ENCODE data around the gene LURAP1L. TPM values are rescaled to one million over a fixed set of nuclear protein-coding genes. Genes with fewer than 3 reads are reported as not detected.

LURAP1L gene
- total RNA-seq, 4 donors from 2014 or later, result 1.5 to 15.6 (median 9.4) TPM

GRCh38 chr9:12765088-12765798 lies 9.6 kb upstream of the LURAP1L start:
- no peak for DNase-seq
- TF ChIP-seq POLR2A (IDR thresholded peaks at IDR 0.05) (no peak), CTCF (IDR thresholded peaks at IDR 0.05) (no peak)
- no peaks in the 10 kb centered on the region for H3K4me1 ChIP-seq
- H3K4me3 ChIP-seq, result no peak overlapping the region
- no peaks in the 10 kb centered on the region for H3K36me3 ChIP-seq
- no peaks in the 10 kb centered on the region for H3K9me3 ChIP-seq
- H3K27me3 ChIP-seq, result no peaks in the 10 kb centered on the region
- H3K27ac ChIP-seq, result no peak overlapping the region
- intact Hi-C loops (cut with DNase I; ENCODE audit: low total_unique reads), result no loop called here

DNA sequence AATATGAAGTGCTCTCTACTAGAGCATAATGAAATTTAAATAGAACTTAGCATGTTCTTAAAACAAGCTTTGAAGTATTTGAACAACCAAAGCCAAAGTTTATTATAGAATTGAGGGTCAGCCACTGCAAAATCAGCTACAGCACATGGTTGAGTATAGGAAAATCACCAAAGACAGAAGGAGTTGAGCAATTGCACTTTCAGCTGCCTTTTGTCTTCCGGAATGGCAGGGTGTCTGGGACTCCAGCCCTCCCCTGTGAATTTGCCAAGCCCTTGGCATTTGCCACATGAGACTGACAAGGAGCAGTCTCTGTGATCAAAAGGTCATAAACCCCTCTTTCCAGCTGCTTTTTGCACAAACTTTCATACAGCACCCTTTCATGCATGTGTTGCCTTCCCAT lies 8.5 kb upstream of the LURAP1L start:
- H3K4me3 ChIP-seq, result no peak overlapping the region
- H3K36me3 ChIP-seq, result no peaks in the 10 kb centered on the region
- no peaks in the 10 kb centered on the region for H3K9me3 ChIP-seq
- no peaks in the 10 kb centered on the region for H3K27me3 ChIP-seq
- H3K27ac ChIP-seq, result no peak overlapping the region
- TF ChIP-seq POLR2A (IDR thresholded peaks at IDR 0.05), result no peak
- TF ChIP-seq CTCF (IDR thresholded peaks at IDR 0.05), result no peak
- no peaks in the 10 kb centered on the region for H3K4me1 ChIP-seq
- intact Hi-C loops (cut with DNase I; ENCODE audit: low total_unique reads), result no loop called here
- no peak for DNase-seq

DNA sequence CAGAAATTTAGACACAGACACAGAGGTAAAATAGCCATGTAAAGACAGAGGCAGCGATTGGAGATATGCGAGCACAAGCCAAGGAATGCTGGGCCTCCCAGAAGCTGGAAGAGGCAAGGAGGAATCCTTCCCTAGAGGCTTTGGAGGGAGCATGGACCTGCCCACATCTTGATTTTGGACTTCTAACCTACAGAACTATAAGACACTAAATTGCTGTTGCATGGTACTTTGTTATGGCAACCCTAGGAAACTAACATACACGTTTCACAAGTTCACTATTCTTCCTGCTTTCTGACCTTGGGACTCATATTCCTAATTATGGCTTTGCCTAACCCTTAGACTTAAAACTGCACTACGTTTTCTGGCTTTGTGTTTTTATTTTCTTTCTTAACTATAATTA lies 4.6 kb upstream of the LURAP1L start:
- no peaks in the 10 kb centered on the region for H3K27me3 ChIP-seq
- intact Hi-C loops (cut with DNase I; ENCODE audit: low total_unique reads), result no loop called here
- DNase-seq, result no peak

DNA sequence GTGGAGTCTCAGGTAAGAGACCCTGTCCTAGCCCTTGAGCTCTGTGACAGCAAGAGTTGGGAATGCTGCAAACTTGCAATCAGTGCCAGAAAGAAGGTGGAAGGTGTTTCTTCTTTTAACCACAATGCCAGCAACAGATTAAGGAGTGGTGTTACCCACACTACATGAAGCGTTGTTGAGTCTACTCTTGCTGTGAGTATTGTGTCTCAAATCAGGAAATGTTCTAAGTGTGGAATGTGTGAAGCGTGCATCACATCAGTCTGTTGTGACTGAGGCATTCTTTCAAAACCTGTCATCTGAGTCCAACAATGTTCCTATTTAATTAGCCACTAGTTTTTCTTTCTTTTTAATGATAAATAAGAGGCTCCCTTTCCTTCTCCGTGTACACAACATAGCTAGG lies 2.9 kb upstream of the LURAP1L start:
- H3K36me3 ChIP-seq, result no peaks in the 10 kb centered on the region
- intact Hi-C loops (cut with DNase I; ENCODE audit: low total_unique reads), result no loop called here
- no peaks in the 10 kb centered on the region for H3K4me1 ChIP-seq
- H3K4me3 ChIP-seq, result no peak overlapping the region
- H3K27ac ChIP-seq, result no peak overlapping the region
- TF ChIP-seq CTCF (IDR thresholded peaks at IDR 0.05), result no peak
- no peak for TF ChIP-seq POLR2A (IDR thresholded peaks at IDR 0.05)
- no peaks in the 10 kb centered on the region for H3K27me3 ChIP-seq
- no peaks in the 10 kb centered on the region for H3K9me3 ChIP-seq
- no peak for DNase-seq

More for the DNA sequence above, 4.6 kb upstream of the LURAP1L start:
- Histone ChIP-seq H3K4me3 (no peak overlapping the region), H3K27ac (no peak overlapping the region), H3K4me1 (no peaks in the 10 kb centered on the region), H3K9me3 (no peaks in the 10 kb centered on the region), H3K36me3 (no peaks in the 10 kb centered on the region)
- TF ChIP-seq POLR2A (IDR thresholded peaks at IDR 0.05) (no peak), CTCF (IDR thresholded peaks at IDR 0.05) (no peak)

- intact Hi-C loops (cut with DNase I; ENCODE audit: low total_unique reads), result no loop called here
These were observed 1.3 kb upstream of the LURAP1L start for GRCh38 chr9:12773562-12773961.

More at GRCh38 chr9:12773562-12773961, 1.3 kb upstream of the LURAP1L start:
- no peak overlapping the region for H3K4me3 ChIP-seq
- no peaks in the 10 kb centered on the region for H3K36me3 ChIP-seq
- no peaks in the 10 kb centered on the region for H3K27me3 ChIP-seq
- TF ChIP-seq POLR2A (IDR thresholded peaks at IDR 0.05) (no peak), CTCF (IDR thresholded peaks at IDR 0.05) (no peak)
- no peaks in the 10 kb centered on the region for H3K9me3 ChIP-seq
- H3K27ac ChIP-seq, result no peak overlapping the region
- H3K4me1 ChIP-seq, result peaks cover 5 to 12% of the 10 kb centered on the region in 2 donors
- no peak for DNase-seq
